Astrocyte (in vitro differentiated cells and primary cell): Measurements from ENCODE around the gene SRSF9. TPM values are rescaled to one million over a fixed set of nuclear protein-coding genes. Genes with fewer than 3 reads are reported as not detected.

Experiments used
- DNase-seq: peaks from one replicate; pipeline ENCODE4 v3.0.0-alpha.2; 2010; ENCODE audit warnings: low read depth
- FAIRE-seq: peaks from 2 replicates; lab custom pipeline; 2011; peaks lifted over from hg19 to GRCh38; lab: Jason Lieb, UNC
- H2AFZ ChIP-seq: 2 replicates; pipeline ENCODE4 v1.6.0; 2012; ENCODE audit warnings: low read depth, low read length, inconsistent platforms
- H3K27ac ChIP-seq: 2 replicates; pipeline ENCODE4 v1.5.1; 2011; ENCODE audit warnings: low read depth, low read length, inconsistent platforms
- H3K27me3 ChIP-seq: 2 replicates; pipeline ENCODE4 v1.6.0; 2011; ENCODE audit warnings: low read length, inconsistent platforms; ENCODE audit not compliant: insufficient read depth
- H3K36me3 ChIP-seq: 2 replicates; pipeline ENCODE4 v1.5.1; 2011; ENCODE audit warnings: low read length, inconsistent platforms; ENCODE audit not compliant: insufficient read depth
- H3K4me1 ChIP-seq: 2 replicates; pipeline ENCODE4 v1.5.1; 2011; ENCODE audit warnings: low read length, inconsistent platforms; ENCODE audit not compliant: insufficient read depth
- H3K4me2 ChIP-seq: 2 replicates; pipeline ENCODE4 v1.6.0; 2012; ENCODE audit warnings: low read length, inconsistent platforms
- H3K4me3 ChIP-seq: 2 replicates; pipeline ENCODE4 v1.5.1; 2011; ENCODE audit warnings: low read depth, mild to moderate bottlenecking, low read length, inconsistent platforms; ENCODE audit not compliant: insufficient read depth
- H3K79me2 ChIP-seq: 2 replicates; pipeline ENCODE4 v1.6.0; 2012; ENCODE audit warnings: mild to moderate bottlenecking, low read length, inconsistent platforms; ENCODE audit not compliant: insufficient read depth
- H3K9ac ChIP-seq: 2 replicates; pipeline ENCODE4 v1.6.0; 2012; ENCODE audit warnings: mild to moderate bottlenecking, low read length, inconsistent platforms
- H3K9me3 ChIP-seq: 2 replicates; pipeline ENCODE4 v1.5.1; 2012; ENCODE audit warnings: low read depth, mild to moderate bottlenecking, low read length, inconsistent platforms; ENCODE audit not compliant: insufficient read depth
- H4K20me1 ChIP-seq: 2 replicates; pipeline ENCODE4 v1.6.0; 2012; ENCODE audit warnings: low read length, inconsistent platforms; ENCODE audit not compliant: insufficient read depth
- H3K27ac Mint-ChIP-seq: one replicate; pipeline ENCODE4 v1.8.0; 2021; ENCODE audit warnings: mild to moderate bottlenecking, mixed read lengths; ENCODE audit not compliant: unreplicated experiment
- H3K27me3 Mint-ChIP-seq: one replicate; pipeline ENCODE4 v1.8.0; 2021; ENCODE audit warnings: low read depth, mixed read lengths; ENCODE audit not compliant: unreplicated experiment
- H3K36me3 Mint-ChIP-seq: one replicate; pipeline ENCODE4 v1.8.0; 2021; ENCODE audit warnings: low read depth, mixed read lengths; ENCODE audit not compliant: unreplicated experiment
- H3K4me1 Mint-ChIP-seq: one replicate; pipeline ENCODE4 v1.8.0; 2021; ENCODE audit warnings: low read depth, mixed read lengths; ENCODE audit not compliant: unreplicated experiment
- H3K4me3 Mint-ChIP-seq: one replicate; pipeline ENCODE4 v1.8.0; 2021; ENCODE audit warnings: mild to moderate bottlenecking, moderate library complexity, mixed read lengths; ENCODE audit not compliant: unreplicated experiment
- H3K9me3 Mint-ChIP-seq: one replicate; pipeline ENCODE4 v1.8.0; 2021; ENCODE audit warnings: mild to moderate bottlenecking, mixed read lengths; ENCODE audit not compliant: unreplicated experiment
- EZH2 ChIP-seq: IDR thresholded peaks from 2 replicates; pipeline ENCODE4 v1.6.1; 2012; ENCODE audit warnings: mild to moderate bottlenecking, low read length, inconsistent platforms; ENCODE audit not compliant: insufficient read depth
- total RNA-seq: library from RNA; stranded (reverse); gene quantifications from 2 replicates; pipeline ENCODE4 v1.2.1, GENCODE V29; 2021
- TF ChIP-seq, protein P1 (sequence below): IDR thresholded peaks from 2 replicates; pipeline ENCODE4 v1.5.1; 2011; ENCODE audit warnings: low read depth, mild to moderate bottlenecking, inconsistent platforms, low read length, moderate library complexity; ENCODE audit not compliant: insufficient read depth

Gene SRSF9
- total RNA-seq, 1 donor from 2014 or later, result 223 TPM

- Mint-ChIP-seq H3K27me3 (no peaks in the 10 kb centered on the region), H3K36me3 (peaks cover 7% of the 10 kb centered on the region), H3K27ac (no peak overlapping the region), H3K4me3 (no peak overlapping the region), H3K4me1 (peaks cover 3% of the 10 kb centered on the region), H3K9me3 (no peaks in the 10 kb centered on the region)
- no peak overlapping the region for H3K4me2 ChIP-seq
- TF ChIP-seq EZH2, result no peak
- TF ChIP-seq, protein P1, sequence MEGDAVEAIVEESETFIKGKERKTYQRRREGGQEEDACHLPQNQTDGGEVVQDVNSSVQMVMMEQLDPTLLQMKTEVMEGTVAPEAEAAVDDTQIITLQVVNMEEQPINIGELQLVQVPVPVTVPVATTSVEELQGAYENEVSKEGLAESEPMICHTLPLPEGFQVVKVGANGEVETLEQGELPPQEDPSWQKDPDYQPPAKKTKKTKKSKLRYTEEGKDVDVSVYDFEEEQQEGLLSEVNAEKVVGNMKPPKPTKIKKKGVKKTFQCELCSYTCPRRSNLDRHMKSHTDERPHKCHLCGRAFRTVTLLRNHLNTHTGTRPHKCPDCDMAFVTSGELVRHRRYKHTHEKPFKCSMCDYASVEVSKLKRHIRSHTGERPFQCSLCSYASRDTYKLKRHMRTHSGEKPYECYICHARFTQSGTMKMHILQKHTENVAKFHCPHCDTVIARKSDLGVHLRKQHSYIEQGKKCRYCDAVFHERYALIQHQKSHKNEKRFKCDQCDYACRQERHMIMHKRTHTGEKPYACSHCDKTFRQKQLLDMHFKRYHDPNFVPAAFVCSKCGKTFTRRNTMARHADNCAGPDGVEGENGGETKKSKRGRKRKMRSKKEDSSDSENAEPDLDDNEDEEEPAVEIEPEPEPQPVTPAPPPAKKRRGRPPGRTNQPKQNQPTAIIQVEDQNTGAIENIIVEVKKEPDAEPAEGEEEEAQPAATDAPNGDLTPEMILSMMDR, result no peak
- H2AFZ ChIP-seq, result no peak overlapping the region
- FAIRE-seq (no peak), DNase-seq (no peak)
- H3K79me2 ChIP-seq, result peaks cover 32% of the 10 kb centered on the region
- H3K9ac ChIP-seq, result no peak overlapping the region
- H3K9me3 ChIP-seq, result no peaks in the 10 kb centered on the region
- no peak overlapping the region for H3K27ac ChIP-seq
- H3K27me3 ChIP-seq, result no peaks in the 10 kb centered on the region
- no peaks in the 10 kb centered on the region for H3K4me1 ChIP-seq
- no peak overlapping the region for H3K4me3 ChIP-seq
- H4K20me1 ChIP-seq, result peaks cover 45% of the 10 kb centered on the region
- H3K36me3 ChIP-seq, result peaks cover 61% of the 10 kb centered on the region
These were observed 9.4 kb downstream of the SRSF9 start for GRCh38 chr12:120460157-120460556.

GRCh38 chr12:120457133-120457532, 12.4 kb downstream of the SRSF9 start:
- peaks cover 4% of the 10 kb centered on the region for H3K36me3 Mint-ChIP-seq
- no peak overlapping the region for H3K4me3 Mint-ChIP-seq

DNA sequence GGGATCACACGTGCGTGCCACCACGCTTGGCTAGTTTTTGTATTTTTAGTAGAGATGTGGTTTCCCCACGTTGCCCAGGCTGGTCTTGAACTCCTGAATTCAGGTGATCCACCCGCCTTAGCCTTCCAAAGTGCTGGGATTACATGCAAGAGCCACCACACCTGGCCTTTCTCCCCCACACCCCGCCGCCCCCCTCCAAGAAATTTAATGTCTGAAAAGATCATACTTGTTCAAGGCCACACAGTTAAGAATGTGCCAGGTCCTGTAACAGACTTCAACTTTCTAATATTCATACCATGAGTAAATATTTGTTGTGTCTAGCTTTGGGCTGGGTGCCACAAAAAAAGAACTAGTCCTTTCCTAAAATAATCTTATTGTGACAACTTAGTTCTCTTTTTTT, 14.2 kb downstream of the SRSF9 start:
- no peak overlapping the region for H3K27ac ChIP-seq
- Mint-ChIP-seq H3K9me3 (no peaks in the 10 kb centered on the region), H3K4me3 (no peak overlapping the region), H3K27ac (no peak overlapping the region), H3K36me3 (peaks cover 4% of the 10 kb centered on the region), H3K27me3 (no peaks in the 10 kb centered on the region), H3K4me1 (no peaks in the 10 kb centered on the region)
- H3K4me1 ChIP-seq, result no peaks in the 10 kb centered on the region
- TF ChIP-seq EZH2, result no peak
- TF ChIP-seq, protein P1, result no peak
- H3K27me3 ChIP-seq, result no peaks in the 10 kb centered on the region
- peaks cover 24% of the 10 kb centered on the region for H3K36me3 ChIP-seq
- peaks cover 36% of the 10 kb centered on the region for H4K20me1 ChIP-seq
- DNase-seq, result no peak
- H3K4me3 ChIP-seq, result no peak overlapping the region
- H3K9me3 ChIP-seq, result no peaks in the 10 kb centered on the region
- FAIRE-seq, result no peak
- H3K4me2 ChIP-seq, result no peak overlapping the region
- H2AFZ ChIP-seq, result no peak overlapping the region
- H3K9ac ChIP-seq, result no peak overlapping the region
- H3K79me2 ChIP-seq, result peaks cover 29% of the 10 kb centered on the region

More at GRCh38 chr12:120457133-120457532, 12.4 kb downstream of the SRSF9 start:
- H3K79me2 ChIP-seq, result peaks cover 23% of the 10 kb centered on the region
- H3K9me3 Mint-ChIP-seq, result no peaks in the 10 kb centered on the region
- no peak overlapping the region for H3K4me2 ChIP-seq
- no peaks in the 10 kb centered on the region for H3K4me1 ChIP-seq
- H3K9ac ChIP-seq, result no peak overlapping the region
- H3K4me3 ChIP-seq, result no peak overlapping the region
- no peak for FAIRE-seq
- H3K27me3 ChIP-seq, result no peaks in the 10 kb centered on the region
- no peak overlapping the region for H2AFZ ChIP-seq
- DNase-seq, result no peak
- H3K27me3 Mint-ChIP-seq, result no peaks in the 10 kb centered on the region
- no peak overlapping the region for H3K27ac ChIP-seq
- H4K20me1 ChIP-seq, result peaks cover 35% of the 10 kb centered on the region
- no peak overlapping the region for H3K27ac Mint-ChIP-seq
- no peaks in the 10 kb centered on the region for H3K4me1 Mint-ChIP-seq
- TF ChIP-seq EZH2, result no peak
- TF ChIP-seq, protein P1, result peak; percentile 27
- no peaks in the 10 kb centered on the region for H3K9me3 ChIP-seq
- peaks cover 31% of the 10 kb centered on the region for H3K36me3 ChIP-seq
